ENCODE data around the gene ZNF669.
"Not testable (repeated sequence)": the region's sequence is repeated elsewhere in the genome, so short reads cannot be mapped to it uniquely, and the experiment has no call there.

ZNF669 gene

DNA sequence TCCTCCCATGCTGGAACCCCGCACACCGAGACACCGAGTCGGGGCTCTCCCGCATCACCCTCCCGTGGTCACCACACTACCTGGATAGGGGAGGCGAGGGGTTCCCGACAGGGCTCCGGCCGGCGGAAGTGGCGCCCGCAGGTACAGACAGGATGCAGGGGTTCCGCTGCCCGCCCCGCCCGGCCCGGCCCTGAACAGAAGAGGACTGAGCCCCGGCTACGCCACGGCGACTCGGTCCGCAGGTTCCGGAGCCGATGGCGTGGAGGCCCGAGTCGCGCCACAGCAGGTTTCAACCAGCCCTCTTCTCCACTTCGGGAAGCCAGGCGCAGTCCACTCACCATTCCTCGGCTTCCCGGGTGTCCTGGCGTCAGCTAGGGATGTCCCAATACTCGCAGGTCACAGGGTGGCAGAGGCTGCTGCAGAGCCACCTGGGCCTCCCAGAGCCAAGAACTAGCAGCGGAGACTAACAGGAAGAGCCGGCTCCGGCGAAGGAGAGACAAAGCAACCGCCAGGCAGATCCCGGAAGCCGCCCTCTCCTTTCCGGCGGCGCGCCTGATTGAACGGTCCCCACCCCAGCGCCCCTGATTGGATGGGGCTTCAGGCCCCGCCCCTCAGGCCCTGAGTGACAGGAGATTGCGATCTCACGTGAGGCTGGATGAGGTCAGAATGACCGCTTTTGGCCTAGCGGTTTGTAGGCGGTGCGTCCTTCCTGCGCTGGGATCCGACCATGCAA, at the start of gene ZNF669:
ZNF669 (minus strand) TSS at position 498 of the 733 bp plus-strand sequence; CDS start at position 341, 157 bp downstream.
- DNase-seq (ENCODE audit: low read depth): peak; percentile 91

DNA sequence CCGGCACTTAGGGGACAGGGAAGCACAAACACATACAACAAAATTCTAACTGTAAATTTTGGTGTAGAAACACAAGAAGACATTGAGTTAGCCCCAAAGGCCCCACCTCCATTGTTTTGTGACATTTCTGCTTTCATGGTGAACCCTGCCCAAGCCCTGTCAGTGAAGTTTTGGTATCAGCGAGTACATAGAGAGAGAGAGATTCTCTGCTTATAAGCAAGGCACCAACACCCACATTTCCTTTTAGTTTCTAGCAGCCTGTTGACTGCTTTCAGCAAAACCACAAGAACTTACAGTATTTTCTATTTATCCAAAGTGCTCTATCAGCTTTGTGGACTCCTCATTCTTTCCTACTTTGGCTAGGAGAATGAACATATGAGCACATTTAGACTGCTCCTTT, 43.6 kb upstream of the ZNF669 start:
- no peak for DNase-seq (ENCODE audit: low read depth)

DNA sequence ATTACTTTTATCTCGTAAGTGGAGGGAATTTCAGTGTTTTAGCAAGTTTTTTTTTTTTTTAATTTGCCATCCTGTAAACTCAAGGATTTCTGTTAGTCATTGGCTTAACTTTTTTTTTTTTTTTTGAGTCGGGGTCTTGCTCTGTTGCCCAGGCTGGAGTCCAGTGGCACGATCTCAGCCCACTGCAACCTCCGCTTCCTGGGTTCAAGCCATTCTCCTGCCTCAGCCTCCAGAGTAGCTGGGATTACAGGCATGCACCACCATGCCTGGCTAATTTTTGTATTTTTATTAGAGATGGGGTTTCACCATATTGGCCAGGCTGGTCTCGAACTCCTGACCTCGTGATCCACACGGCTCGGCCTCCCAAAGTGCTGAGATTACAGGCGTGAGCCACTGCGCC, 43.0 kb upstream of the ZNF669 start:
- DNase-seq (ENCODE audit: low read depth): not testable (repeated sequence)

DNA sequence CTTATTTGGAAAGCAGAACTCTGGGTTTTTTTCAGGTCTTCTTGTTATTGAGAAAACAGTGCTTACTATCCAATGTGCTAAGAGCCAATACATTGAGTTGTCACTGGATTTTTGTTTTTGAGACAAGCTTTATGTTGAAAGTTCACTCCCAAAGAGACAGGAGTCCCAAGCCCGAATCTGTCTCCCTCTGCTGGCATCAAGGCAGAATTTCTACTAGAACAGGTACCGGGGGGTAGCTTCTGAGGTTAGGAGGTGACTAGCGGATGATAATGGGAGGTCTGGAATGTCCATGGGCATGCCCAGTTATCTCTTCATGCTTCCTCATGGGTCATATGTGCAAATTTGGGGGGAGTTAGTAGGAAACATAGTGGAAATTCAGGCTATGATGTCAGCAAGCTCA, 42.5 kb upstream of the ZNF669 start:
- DNase-seq (ENCODE audit: low read depth): no peak

DNA sequence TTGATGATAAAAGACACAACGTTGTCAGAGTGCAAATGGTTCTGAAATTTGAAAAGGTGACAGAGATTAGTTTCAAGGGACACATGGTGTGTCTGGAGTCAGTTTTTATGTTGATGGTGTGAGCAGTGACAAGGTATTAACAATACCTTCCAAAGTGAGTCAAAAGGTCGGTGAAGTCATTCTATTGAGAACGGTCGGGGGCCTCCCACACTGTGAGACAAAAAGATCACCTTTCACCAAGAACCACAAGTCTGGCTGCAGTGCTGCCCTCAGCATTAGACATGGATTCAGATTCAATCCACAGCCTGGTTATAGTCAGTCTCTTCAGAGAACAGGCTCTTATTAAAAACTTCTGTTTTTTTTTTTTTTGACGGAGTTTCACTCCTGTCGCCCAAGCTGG, 41.1 kb upstream of the ZNF669 start:
- DNase-seq (ENCODE audit: low read depth): no peak

DNA sequence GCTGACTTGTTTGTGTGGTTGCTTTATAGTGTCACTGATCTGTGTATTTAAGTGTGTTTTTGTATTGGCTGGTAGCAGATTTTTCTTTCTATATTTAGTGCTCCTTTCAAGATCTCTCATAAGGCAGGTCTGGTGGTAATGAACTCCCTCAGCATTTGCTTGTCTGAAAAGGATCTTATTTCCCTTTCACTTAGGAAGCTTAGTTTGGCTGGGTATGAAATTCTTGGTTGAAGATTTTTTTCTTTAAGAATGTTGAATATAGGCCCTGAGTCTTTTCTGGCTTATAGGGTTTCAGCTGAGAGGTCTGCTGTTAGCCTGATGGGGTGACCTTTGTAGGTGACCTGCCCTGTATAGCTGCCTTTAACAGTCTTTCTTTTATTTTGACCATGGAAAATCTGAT, 35.4 kb upstream of the ZNF669 start:
- not testable (repeated sequence) for DNase-seq (ENCODE audit: low read depth)

DNA sequence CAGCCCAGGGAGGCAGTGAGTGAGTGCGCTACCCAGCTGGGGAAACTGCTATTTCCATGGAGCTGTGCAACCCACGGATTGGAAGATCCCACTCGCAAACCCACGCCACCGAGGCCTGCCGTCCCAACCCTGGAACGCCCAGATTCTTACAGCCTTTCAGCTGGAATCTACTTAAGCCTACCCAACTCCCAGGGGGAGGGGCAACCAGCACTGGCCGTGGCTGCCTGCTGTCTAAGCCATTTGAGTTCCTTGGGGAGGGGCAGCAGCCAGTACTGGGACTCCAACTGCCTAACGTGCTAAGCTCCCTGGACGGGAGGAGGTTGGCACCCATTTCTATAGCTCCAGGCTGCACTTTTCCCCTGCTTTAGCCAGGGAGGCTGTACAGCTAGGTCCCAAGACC, 27.1 kb upstream of the ZNF669 start:
- no peak for DNase-seq (ENCODE audit: low read depth)

DNA sequence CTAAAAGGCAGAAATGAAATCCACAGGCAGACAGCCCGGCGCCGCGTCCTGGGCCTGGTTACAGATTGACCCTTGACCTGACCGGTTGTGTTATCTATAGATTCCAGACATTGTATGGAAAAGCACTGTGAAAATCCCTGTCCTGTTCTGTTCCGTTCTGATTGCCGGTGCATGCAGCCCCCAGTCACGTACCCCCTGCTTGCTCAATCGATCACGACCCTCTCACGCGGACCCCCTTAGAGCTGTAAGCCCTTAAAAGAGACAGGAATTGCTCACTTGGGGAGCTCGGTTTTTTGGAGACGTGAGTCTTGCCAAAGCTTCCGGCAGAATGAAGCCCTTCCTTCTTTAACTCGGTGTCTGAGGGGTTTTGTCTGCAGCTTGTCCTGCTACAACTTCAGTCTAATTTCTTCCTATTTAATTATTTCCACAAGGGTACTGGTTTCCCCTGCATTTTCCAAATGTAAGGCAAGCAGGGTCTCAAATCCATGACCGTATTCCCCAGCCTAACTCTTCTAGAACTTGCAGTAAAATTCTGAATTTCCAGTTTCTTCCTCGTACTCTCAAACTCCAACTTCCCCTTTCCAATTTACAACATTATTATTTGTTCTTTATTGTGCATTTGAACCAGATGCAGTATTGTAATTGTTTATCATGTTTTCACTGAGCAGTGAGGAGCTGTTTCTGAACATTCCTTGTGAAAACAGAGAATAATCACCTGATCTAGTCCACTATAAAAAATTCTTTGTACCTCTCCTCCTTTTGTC, 23.5 kb upstream of the ZNF669 start:
- not testable (repeated sequence) for DNase-seq (ENCODE audit: low read depth)

DNA sequence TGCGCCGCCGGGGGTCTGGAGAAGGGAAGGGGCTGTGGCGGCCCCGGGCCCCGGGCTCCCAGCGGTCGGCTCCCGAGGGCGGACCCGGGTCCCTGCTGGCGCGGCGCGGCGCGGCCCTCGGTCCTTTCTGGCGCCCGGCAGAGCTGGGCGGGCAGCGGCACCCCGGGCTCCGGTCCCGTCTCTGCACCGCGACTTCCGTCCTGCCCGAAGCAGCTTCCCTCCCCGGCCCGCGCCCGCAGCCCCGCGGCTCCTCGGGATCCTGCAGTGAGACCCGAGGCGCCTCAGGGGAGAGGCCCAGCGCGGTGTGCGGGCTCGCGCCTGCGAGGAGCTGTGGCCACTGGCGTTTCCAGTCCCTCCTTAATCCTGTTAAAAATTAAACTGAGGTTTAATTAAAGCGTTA, 22.4 kb upstream of the ZNF669 start:
- not testable (repeated sequence) for DNase-seq (ENCODE audit: low read depth)

DNA sequence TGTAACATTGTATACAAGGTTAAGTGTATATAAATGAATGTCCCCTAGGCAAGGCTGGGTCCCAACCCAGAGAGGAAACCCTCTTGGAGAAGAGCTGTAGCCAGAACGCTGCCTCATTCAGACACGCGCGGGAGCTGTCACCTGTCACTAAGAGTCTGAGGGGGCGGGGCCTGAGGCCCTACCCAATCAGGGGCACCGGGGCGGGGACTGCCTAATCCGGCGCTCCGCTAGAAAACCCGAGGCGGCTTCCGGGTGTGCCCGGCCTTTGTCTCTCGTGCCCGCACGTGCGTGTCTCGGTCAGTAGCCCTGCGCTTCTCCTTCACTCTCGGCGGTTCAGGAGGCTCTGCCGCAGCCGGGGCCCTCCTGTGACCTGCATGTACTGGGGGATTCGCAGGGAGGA, 22.0 kb upstream of the ZNF669 start:
- DNase-seq (ENCODE audit: low read depth): not testable (repeated sequence)

DNA sequence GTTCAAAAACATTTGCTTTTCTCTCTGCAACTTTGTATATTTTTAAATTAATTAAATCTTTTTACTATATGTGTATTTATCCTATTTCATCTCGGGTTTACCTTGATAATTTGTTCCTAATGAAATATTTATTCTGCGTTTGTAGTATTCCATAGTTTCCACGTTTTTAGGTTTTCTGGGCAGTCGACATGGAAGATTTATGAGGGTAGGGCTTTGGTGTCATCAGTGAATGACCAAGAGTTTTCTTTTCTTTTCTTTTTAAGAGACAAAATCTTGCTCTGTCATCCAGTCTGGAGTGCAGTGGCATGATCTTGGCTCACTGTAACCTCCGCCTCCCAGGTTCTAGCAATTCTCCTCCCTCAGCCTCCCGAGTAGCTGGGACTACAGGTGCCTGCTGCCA, 17.2 kb upstream of the ZNF669 start:
- DNase-seq (ENCODE audit: low read depth): no peak

DNA sequence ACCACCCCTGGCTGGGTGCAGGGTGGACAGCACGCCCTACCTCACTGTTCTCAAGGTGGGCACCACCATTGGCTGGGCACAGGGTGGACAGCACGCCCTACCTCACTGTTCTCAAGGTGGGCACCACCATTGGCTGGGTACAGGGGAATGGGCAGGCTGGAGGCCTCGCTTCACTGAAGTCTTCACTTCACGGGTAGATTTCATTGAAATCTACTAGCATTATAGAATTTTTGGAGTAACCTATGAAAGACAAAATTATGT, 16.2 kb upstream of the ZNF669 start:
- not testable (repeated sequence) for DNase-seq (ENCODE audit: low read depth)

DNA sequence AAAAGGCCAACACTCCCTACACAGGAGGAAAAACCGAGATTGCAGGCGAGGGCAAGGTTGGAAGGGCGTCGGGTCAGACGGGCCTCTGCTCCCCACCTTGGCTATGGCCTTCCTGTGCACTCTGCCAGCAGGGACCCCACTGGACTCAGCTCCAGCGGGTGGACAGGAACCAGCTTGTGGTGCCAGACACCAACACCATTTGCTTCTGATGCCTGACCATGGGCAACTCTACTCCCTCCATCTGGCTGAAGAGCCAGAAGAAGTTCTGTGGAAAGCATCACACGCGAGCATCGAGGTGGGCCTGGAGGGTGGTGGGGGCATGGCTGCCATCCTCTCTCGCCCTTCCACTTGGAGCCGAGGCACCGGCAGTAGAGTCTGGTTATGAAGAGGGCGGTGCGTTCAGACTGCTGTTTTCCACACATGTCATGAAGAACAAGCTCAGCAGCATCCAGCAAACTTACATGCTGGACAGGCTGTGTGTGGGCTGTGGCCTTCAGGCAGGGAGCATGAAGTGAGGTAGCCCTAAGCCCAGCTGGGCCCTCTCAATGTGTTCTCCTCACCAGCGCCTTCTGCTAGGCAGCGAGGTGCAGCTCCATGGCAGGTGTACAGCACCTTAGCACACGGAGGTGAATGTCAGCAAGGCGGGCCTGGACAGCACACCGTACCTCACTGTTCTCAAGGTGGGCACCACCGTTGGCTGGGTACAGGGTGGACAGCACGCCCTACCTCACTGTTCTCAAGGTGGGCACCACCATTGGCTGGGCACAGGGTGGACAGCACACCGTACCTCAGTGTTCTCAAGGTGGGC, 15.6 kb upstream of the ZNF669 start:
- DNase-seq (ENCODE audit: low read depth): no peak

DNA sequence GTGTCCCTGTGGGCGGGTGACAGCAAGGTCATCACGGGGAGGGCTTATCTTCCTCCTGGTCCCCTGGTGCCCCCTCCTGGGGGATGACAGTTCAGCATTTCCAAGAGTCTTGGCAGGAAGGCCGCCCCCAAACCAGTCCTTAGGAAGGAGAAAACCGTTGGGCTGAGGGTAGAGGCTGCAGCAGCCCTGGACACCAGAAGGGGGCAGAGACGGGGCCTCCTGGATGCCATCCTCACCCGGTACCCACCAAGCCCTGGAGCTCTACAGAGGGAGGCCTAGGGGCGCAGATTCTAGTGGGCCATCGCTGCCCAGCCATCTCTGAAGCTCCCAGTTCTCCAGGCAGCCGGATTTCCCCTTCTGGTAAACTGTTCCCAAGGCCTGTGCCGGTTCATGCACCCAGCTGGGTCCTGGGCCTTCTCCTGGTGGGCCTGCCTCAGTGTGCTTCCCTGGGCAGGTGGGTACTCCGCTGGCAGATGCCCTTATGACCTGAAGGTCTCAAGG, 14.8 kb upstream of the ZNF669 start:
- DNase-seq (ENCODE audit: low read depth): no peak

DNA sequence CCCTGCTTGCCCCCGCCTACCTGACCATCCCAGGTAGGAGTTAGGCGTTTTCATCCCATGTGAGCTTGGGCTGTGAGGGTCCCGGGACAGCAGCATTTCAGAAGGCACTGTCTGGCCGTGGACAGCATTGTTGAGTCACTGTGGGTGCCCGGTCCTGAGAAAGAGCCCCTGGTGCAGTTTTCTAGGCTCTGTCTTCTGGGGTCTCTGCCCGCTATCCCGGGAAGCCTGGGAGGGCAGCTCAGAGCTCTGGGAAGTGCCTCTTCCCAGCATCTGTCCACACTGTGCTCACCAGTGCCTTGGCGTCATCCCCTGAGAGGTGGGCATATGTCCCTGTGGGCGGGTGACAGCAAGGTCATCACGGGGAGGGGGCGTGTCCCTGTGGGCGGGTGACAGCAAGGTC, 11.4 kb upstream of the ZNF669 start:
- DNase-seq (ENCODE audit: low read depth): no peak

DNA sequence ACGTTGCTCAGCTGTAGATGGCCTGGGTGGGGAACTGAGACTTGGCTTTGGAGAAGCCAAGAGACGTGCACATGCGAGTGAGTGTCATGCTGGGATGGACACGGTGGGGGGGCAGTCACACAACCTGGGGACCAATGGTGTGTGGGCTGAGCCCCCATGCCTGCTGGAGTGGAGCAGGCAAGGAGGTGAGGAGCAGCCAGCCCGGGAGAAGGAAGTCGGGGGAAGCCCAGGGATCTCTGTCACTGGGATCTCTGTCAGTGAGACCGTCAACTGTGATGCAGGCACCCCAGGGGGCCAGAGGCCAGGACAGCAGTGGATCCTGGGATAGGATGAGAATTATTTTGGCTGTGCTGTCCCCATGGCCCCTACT, 11.0 kb upstream of the ZNF669 start:
- DNase-seq (ENCODE audit: low read depth): no peak

DNA sequence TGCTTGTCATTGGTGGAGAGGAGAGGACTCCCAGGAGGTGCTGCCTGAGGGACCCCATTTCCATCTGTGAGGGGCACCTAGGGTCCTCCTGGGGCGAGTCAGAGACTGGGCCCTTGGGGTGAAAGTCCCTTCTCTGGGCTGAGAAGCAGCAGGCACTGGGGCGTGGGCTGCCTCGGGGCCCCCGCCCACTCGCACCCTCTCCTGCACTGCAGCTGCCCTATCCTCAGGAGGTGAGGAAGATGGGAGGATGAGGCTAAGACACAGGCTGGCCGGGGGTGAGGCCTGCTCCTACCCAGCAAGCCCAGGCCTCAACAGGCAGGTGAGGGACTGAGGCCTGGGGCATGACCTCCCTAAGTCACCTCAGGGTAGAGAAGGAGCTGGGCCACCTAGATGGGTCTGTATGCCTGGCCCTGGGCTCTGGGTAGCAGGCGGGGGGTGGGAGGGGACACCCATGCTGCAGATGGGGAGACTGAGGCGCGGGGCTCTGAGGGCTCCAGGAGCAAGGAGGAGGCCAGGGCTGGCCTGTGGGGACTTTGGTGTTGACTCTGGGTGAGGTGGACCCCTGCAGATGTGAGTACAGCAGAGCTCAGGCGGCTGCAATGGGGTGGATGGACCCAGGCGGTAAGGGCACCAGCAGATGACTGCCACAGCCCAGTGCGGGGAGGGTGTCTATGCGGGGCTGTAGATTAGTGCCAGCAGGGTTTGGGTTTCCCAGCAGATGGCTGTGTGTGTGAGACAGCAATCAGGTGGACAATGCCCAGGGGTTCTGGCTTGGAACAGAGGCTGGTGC, 10.4 kb upstream of the ZNF669 start:
- no peak for DNase-seq (ENCODE audit: low read depth)

DNA sequence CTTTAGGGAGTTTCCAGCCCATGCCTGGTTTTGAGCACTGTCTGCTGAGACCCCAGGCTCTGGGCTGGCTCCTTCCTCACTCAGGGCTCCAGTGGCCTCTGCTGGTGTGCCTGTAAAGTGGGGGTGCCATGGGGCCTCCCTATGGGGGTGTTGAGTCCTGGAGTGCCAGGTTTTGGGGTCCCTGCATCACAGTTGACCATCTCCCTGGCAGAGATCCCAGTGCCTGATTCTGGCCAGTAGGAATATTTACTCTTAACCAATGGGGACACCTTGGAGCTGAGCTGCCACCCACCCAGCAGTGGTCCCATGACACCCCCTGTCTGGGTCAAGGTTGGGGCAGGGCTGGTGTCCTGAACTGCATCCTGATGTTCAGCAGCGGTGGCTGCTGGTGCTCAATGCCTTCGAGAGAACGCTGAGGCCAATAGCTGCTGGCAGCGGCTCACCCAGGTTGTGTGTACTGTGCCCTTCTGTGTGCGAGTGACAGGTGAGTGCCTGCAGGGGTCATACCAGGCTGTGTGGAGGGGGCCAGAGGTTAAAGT, 9.6 kb upstream of the ZNF669 start:
- no peak for DNase-seq (ENCODE audit: low read depth)

DNA sequence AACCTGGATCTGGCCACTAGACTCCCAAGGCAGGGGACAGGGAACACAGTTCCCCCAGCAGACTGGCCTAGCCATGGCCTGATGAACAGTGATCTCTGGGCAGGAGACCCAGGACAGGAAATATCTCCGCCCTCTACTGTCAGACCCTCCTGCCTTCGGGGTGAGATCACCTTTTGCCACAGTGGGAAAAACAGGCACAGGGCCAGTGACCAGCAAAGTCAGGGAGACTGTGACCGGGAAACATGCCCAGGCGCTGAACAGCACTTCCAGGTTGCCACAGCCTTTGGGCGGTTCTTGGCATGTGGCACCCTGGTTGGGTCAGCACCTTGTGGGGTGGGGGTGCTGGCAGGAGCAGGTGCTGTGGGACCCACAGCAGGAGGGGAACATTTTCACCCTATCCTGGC, 8.9 kb upstream of the ZNF669 start:
- no peak for DNase-seq (ENCODE audit: low read depth)

DNA sequence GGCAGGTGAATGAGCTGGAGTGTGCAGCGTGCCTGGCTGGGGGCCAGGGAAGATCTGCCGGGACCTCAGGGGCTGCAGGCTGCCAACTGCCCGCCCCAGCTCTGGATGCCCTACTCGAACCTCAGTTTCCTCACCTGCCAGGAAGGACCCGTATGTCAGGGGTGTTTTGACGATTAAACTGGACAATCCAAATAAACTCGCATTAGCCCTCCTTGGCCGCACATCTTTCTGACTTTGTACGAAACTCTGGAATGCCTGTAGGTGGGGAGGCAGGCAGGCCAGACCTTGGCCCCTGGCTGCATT, 8.3 kb upstream of the ZNF669 start:
- DNase-seq (ENCODE audit: low read depth): no peak

DNA sequence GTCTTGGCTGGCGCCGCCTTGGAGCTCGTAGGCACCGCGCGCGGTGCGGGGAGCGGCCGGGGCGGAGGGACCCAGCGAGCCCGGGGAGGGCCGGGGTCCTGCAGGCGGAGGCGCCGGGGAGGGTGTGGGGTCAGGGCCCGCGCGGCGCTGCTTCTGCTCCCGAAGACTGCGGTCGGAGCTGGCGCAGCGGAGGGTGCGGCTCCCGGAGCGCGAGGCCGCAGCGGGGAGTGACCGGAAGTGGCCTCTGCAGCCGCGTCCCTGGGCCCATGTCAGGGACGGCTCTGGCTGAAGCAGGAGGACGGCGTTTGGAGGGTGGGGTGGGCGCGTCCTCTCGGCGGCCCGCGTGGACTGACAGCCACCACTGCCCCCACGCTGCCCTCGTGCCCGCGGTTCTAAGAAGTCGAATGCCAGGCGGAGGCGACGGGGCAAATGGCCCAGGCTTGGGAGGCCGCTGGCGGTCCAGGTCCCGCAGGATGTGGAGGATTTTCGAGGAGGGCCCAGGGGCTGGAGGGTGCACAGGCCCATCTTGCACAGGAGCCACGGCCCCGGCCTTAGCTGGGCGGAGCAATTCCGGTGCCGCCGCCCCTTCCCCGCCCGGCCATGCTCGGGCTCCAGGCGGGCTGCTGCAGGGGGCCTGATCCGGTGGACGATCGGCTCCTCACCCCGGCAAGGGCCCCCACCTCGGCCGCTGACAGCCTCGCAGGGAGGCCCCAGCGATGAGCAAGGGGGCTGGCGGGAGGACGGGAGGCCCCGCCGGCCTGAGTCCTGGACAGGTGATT, 7.7 kb upstream of the ZNF669 start:
- DNase-seq (ENCODE audit: low read depth): no peak
